Measurements from ENCODE around the gene PPA1. TPM values are rescaled to one million over a fixed set of nuclear protein-coding genes. Genes with fewer than 3 reads are reported as not detected.
"Not testable (repeated sequence)": the region's sequence is repeated elsewhere in the genome, so short reads cannot be mapped to it uniquely, and the experiment has no call there.

PPA1 gene
- total RNA-seq, 1 donor from 2014 or later, result 152 TPM

DNA sequence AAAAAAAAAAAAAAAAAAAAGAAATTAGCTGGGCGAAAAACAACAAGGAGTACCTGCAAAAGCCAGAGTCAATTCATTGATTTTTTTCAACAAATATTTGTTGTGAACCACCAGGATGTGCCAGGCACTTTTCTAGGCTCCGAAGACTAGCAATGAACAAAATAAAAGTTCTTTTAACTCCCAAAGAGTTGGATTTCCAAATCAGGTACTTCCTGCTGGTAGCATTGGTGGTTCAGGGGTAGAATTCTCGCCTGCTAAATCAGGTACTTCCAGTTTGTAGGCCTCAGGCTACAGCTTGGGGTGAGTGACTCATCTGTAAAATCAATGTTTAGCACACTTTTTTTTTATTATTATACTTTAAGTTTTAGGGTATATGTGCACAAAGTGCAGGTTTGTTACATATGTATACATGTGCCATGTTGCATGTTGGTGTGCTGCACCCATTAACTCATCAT is 10.9 kb downstream of the PPA1 start:
- no peak for DNase-seq (ENCODE audit: low read depth)

DNA sequence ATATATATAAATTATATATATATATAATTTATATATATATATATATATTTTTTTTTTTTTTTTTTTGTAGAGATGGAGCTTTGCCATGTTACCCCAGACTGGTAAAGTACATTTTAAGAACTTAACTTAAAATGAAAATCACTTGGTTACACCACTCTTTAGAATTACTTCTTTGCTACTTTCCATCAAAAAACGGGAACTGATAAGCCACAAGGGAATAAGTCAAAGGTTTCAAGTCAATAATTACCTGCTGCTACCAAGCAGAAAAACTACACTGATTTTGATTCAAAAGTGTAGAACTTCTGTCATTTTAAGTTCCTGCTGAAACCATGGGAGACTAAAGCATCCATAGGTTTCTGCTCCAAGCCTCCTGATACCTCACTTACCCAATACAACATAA is 12.2 kb downstream of the PPA1 start:
- DNase-seq (ENCODE audit: low read depth), result peak; percentile 7

DNA sequence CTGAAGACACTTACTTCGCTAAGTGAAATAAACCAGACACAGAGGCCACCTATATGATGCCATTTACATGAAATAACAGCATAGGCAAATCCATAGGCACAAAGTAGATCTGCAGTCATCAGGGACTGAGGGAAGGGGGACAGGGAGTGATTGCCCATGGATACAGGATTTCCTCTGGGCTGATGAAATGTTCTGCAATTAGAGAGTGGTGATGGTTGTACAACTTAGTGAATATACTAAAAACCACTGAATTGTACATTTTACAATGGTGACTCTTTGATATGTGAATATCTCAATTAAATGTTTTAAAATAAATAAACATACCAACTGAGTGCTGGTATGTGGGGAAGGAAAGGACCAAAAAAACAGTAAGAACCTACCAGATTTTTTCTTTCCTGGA is 20.4 kb downstream of the PPA1 start:
- DNase-seq (ENCODE audit: low read depth), result no peak

DNA sequence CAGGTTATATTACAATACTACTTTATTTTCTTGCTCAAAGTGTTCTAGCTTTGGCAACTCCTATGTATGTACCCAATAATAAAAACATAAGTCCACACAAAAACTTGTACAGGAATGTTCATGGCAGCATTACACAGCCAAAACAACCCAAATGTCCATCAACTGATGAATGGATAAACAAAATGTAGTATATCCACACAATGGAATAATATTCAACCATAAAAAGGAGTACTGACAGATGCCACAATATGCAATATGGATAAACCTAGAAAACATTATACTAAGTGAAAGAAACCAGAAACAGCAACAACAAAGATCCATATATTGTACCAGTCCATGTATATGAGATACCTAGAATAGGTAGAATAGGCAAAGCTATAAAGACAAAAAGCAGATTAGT is 21.0 kb downstream of the PPA1 start:
- no peak for DNase-seq (ENCODE audit: low read depth)

DNA sequence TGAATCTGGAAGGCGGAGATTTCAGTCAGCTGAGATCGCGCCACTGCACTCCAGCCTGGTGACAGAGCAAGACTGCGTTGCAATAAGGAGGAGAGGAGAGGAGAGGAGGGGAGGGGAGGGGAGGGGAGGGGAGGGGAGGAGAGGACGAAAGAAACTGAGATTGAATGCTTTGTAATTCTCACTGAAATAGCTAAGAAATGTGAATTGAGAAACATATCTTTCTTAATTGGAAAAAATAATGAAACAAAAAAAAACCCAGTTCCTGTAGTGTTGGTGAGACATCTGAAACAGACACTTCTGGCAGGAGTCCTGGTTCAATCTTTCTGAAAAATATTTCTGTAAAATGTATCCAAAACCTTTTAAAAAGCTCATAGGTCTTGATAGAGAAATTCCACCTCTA is 26.5 kb downstream of the PPA1 start:
- DNase-seq (ENCODE audit: low read depth), result no peak

DNA sequence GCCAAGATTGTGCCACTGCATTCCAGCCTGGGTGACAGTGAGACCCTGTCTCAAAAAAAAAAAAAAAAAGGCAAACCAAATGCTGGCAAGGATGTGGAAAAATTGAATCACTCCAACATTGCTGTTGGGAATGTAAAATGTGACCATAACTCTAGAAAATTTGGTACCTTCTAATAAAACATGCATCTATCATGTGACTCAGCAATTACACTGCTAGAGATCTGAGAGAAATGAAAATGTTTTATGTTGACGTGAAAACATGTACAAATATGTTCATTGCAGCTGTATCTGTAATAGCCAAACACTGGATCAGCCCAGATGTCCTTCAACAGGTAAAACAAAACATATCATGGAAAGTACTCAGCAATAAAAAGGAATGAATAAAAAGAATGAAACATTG is 32.1 kb downstream of the PPA1 start:
- DNase-seq (ENCODE audit: low read depth), result no peak

DNA sequence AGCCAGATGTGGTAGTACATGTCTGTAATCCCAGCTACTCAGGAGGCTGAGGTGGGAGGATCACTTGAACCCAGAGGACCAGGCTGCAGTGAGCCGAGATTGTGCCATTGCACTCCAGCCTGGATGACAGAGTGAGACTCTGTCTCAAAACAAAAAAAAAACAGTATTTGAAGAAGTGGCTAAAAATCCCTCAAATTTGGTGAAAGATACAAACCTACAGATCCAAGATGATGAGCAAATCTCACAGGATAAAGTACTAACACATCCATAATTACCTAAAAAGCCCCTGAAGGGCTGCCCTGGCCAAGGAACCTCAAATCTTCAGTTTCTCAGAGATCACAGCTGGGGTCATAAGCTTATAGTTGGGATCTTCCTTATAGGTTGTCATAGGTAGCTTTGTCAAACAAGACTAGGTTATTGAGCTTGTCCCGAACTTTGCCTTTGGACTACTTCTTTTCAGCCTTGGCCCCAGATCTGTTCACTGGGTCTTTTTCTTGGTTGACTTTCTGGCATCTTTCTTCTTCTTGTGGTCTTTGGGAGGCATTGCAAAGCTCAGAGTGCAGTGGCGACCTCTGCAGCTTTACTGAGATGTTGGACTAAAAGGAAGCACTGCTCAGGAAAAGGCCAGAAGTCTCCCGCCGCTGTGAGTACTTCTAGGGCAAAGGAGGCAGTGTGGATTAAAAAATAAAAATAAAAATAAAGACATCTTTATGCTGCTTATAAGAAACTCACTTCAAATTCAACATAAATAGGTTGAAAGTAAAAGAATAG is 34.3 kb downstream of the PPA1 start:
- no peak for DNase-seq (ENCODE audit: low read depth)

DNA sequence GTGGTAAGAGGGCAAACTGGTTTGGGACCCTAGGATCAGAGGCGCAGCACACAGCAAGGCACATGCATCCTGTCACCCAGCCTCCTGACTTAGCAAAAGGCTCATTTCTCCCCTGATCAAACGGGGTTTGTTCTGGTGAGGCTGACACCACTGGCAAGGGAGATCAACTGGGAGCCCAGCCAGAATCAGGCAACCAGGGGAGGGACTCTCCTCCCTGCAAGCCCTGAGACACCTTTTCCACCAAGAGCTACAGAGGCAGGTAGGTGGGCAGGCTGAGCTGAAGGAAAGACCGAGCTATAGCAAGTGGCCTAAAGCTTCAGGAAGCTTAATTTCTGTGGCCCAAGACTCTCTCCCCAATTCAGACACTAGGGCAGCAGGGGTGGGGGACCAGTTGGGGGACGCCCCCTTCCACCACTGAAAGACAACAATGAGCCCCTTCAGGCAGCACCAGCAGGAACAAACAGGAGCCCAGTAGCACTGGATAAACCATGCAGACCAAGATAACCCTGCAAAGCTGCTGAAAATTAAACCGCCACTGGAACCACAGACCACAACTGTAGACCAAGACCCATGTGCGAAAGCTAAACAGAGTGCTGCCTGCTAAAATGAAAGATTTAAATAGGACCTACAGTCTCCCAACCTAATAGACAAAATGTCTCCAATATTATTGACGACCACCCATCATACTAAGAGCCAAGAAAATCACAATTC is 35.8 kb downstream of the PPA1 start:
- peak; percentile 55 for DNase-seq (ENCODE audit: low read depth)

DNA sequence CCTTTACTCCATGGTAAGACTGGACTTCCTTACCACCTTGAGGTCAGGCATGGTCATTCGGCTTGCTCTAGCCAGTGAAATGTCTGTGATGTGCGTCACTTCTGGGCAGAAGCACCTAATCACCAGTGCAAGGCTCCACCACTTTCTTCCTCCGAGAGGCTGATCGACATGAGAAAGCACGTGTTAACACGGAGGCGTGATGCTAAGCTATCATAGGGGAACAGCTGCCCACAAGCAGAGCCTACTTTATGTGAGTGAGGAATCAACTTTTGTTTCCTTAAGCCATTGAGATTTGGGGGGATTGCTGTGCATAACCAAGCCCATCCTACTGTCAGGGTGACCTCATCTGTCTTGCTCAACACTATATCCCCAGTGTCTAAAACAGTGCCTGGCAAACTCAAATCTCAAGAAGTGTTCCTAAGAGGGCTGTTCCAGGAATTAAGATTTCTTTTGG is 39.8 kb downstream of the PPA1 start:
- no peak for DNase-seq (ENCODE audit: low read depth)

DNA sequence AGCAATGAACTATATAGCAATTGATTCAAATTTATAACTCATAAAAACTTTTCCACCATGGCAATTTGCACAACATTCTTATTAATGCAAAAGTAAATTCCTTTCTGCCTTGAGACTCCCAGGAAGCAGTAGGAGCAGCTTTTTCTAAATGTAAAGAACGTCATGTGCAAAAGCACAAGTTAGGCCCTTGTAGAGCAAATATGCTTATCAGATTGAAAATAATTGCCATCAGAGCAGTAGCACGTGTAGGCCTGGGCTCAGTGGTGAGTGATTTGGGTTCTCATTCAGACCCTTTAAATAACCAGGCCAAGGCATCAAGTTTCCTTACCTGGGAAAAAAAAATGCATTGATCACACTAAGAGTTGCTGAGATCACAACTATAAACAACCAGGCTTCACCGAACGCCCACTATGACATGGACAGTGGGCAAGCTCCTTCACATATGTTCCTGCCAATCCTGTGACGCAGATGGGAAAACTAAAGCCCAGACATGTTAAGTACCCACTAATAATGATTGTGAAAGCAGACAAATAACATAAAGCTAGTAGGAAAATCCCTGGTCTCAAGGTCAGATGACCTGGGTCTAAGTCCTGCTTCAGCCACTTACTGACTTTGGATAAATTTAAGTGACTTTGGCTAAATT is 40.8 kb downstream of the PPA1 start:
- DNase-seq (ENCODE audit: low read depth), result peak; percentile 76

DNA sequence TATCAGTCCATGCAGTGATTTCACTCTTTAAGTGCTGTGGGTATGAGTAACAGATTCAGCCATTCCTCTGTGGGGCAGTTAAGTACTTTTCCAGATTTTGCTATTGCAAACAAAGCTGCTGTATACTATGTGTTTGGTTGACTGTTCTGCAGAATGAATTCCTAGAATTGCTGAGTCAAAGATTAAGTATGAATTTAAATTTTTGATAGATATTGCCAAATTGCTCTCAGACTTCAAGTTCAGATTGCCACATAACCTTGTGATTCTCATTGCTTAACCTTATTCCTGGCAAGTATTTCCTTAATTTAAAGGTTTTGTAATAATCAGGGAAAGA is 41.3 kb downstream of the PPA1 start:
- no peak for DNase-seq (ENCODE audit: low read depth)

DNA sequence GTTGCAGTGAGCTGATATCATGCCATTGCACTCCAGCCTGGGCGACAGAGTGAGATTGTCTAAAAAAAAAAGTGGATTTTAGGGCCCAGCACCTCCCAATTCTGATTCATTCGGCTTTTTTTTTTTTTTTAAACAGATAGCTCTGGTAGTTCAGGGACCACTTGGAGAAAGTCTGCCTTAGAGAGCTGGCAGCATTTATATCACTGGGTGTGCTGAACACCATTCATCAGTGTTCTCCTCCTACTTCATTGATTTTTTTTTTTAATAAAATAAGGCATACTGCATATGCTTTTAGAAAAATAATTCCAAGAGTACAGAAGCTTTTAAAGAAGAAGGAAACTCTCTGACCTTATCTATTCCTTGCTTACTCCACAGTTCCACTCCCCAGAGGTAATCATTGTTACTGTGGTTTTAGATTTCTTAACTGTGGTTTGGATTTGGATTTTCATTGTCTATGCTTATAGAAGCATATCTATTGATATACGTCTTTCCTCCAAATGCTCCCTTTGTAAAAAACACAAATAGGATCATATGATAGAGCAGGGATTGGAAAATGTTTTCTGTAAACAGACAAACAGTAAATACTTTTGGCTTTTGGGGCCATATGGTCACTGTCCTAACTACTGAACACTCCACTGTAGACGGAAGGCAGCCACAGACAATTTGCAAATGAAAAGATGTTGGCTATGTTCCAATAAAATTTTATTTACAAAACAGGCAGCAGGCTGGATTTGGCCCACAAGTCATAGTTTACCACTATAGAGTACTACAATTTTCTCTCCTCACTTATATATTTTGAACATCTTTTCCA is 41.9 kb downstream of the PPA1 start:
- DNase-seq (ENCODE audit: low read depth), result peak; percentile 40

DNA sequence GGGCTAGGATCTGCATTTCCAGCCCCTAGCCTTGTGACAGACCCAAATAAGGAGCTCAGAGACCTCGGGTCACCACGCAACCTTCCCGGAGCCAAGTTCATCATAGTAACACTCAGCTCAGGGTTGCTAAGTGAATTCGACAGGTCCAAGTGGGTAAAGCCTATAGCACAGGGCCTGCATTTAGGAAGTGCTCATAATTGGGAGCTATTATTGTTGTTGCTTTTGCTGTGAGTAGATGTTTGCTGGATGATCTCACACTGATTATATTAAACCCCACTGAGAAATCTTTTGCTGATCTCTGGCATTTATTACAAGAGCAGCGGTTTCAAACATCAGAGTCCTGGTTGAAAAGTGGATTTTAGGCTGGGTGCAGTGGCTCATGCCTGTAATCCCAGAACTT is 42.6 kb downstream of the PPA1 start:
- no peak for DNase-seq (ENCODE audit: low read depth)

DNA sequence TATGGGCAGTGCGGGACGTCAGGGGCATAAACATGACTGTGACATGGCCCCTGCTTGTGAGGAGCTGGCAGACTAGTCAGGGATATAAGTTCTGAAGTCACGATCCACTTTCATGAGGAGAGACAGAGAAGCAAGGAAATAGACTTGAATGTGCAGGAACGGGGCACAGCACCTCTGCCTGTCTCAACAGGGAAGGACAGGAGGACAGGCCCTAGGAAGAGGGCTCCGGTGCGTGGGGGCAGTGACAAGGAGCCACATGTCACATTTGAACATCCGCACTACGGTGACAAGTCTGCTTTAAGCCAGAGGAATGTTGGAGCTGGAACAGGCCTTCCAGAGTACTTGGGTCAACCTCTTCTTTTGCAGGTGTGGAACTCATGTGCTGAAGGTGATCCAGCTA is 43.1 kb downstream of the PPA1 start:
- no peak for DNase-seq (ENCODE audit: low read depth)

DNA sequence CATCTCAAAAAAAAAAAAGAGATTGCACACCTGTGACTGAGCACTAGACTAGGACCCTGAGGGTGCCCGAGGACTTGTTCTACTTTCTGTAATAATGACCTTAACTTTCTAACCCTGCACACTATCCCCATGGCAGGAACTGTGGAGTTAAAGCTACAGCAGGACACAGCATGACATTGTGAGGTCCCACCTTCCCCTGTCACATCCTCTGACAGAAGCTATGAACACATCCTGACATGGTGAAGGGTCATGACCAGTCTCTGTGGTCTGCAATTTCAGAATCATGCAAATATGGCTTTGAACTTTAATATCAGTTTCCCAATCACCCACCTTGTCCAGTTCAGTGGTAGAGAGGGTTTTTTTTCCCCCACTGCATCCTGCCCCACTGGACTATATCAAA is 44.5 kb downstream of the PPA1 start:
- DNase-seq (ENCODE audit: low read depth), result no peak

DNA sequence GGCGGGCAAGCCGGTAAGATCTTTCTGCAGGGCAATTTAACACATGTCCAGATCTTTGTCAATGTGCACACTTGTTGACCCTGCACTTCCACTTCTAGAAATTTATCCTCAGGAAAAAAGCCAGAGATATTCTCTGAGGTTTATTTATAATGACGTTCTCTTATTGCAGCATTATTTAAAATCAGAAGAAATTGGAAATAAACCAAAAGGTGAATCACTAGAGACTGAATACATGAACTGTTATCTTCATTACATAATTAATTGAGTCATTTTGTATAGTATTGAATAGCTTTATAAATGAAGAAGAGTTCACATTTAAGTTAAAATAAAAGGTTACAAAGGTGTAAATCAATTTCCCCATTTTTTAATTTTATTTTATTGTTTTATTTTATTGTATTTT is 46.7 kb downstream of the PPA1 start:
- DNase-seq (ENCODE audit: low read depth), result no peak

DNA sequence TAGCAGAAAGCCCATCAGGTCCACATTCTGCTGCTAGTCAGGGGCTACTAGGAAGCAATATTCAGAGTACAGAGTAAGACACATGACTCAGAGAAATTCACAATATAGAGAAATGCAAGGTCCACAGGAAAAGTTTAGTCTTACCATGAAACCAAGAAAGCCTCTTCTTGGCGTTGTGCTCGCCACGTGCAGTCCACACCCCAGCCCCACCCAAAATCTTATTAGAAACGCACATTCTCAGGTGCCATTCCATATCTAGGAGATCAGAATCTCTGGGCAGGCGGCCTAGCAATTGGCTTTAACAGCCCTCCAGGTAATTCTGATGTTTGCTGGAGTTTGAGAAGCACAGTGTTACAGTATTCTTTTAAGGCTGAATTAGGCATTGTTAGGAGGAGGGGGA is 47.1 kb downstream of the PPA1 start:
- no peak for DNase-seq (ENCODE audit: low read depth)

DNA sequence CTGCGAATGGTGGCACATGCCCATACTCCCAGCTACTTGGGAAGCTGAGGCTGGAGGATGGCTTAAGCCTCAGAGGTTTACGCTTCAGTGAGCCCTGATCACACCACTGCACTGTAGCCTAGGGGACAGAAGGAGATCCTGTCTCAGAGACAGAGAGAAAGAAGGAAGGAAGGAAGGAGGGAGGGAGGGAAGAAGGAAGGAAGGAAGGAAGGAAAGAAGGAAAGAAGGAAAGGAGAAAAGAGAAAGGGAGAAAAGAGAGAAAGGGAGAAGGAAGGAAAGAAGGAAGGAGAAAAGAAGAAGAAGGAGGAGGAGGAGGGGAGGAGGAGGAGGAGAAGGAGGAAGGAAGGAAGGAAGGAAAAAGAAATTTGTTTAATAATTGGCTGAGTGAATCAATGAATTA is 49.9 kb downstream of the PPA1 start:
- no peak for DNase-seq (ENCODE audit: low read depth)

DNA sequence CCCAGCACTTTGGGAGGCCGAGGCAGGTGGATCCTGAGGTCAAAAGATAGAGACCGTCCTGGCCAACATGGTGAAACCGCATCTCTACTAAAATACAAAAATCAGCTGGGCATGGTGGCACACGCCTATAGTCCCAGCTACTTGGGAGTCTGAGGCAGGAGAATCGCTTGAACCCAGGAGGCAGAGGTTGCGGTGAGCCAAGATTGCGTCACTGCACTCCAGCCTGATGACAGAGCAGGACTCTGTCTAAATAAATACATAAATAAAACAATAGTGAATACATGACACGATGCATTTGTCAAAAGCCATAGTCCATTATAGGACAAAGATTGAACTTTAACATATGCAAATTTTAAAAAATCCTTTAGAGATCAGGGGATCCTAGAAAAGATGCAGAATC is 54.0 kb downstream of the PPA1 start:
- not testable (repeated sequence) for DNase-seq (ENCODE audit: low read depth)

DNA sequence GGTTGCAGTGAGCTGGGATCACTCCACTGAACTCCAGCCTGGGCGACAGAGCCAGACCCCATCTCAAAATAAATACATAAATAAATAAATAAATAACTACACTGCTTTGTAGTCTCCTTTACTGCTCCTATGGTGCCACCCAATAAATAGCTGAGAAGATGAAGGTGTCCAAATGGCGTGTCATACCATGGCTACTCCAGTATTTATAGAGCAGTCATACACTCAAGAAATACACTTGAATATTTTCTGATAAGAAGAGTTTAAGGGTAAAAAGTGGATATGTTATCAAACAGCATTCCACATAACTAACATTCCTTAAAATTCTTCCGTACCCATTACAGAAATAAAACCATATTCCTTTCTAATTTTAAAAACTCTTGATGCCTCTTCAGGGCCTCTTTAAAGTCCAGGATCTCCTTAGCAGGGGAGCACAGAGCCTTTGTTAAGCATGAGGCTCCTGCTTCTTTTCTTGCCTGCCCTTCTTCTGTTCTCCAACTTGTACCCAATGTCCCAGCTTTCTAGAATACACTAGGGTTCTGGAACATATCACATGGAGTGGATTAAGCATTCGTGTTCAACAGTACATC is 55.0 kb downstream of the PPA1 start:
- no peak for DNase-seq (ENCODE audit: low read depth)

DNA sequence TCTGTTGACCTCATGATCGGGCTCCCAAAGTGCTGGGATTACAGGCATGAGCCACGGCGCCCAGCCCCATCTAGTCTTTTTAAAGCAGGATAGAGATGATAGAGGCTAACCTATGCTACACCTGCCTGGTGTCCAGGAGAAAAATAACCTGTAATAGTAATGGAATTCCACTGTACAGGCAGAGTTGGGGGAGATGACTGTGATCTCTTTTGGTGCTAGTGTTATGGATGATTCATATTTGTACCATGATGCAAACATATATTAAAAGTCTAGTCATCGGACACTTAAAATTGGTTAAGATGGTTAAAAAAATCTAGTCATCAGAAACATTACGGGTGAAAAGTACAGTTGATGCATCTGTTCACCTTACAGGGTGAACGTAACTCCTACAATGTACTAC is 56.8 kb downstream of the PPA1 start:
- no peak for DNase-seq (ENCODE audit: low read depth)
